ENCODE measurements around the gene ANKZF1. TPM values are rescaled to one million over a fixed set of nuclear protein-coding genes. Genes with fewer than 3 reads are reported as not detected.

The ANKZF1 gene
- total and polyA plus RNA-seq, 2 donors (not counting 1 experiment from before 2014, with no cell fraction given) = 152 to 181 TPM

- intact Hi-C loops (cut with micrococcal nuclease) = loop anchor here (1.0 to 2.0 kb wide), 6 partner anchors 10 to 76 kb away; partner anchors contain the start of genes ANKZF1, ATG9A, DNAJB2 and NHEJ1
- Mint-ChIP-seq H3K4me1 (peaks cover 20% of the 10 kb centered on the region), H3K4me3 (peak within 1 kb of the TSS; percentile 87), H3K27ac (peak within 1 kb of the TSS; percentile 86), H3K27me3 (no peaks in the 10 kb centered on the region), H3K9me3 (ENCODE audit: insufficient read depth) (no peaks in the 10 kb centered on the region)
- peak; percentile 95 for ATAC-seq (ENCODE audit: low read depth)
- H3K4me1 ChIP-seq (ENCODE audit: control insufficient read depth in 2 of 2, insufficient read depth in 2 of 2, low read length in 2 of 2) = peaks cover 17 to 21% of the 10 kb centered on the region in 2 donors
- no peaks in the 10 kb centered on the region for H3K27me3 ChIP-seq (replicated peaks in 1 of 4; ENCODE audit: control extremely low read depth in 1 of 4, control insufficient read depth in 3 of 4, insufficient read depth in 4 of 4, low read length in 3 of 4)
- ChIA-PET CTCF (interaction anchor here (1.0 to 4.3 kb wide), 8 partner anchors 13 to 76 kb away, joined by 3 to 26 read pairs (median 8); partner anchors contain the start of genes CNPPD1, SLC23A3, TUBA4B and ZFAND2B), POLR2A (interaction anchor here (0.7 to 3.0 kb wide), 8 partner anchors 11 to 76 kb away, joined by 3 to 30 read pairs (median 8); partner anchors contain the start of genes ANKZF1, ATG9A, CNPPD1 and DNAJB2)
- 19% methylated on average over 71 of the region's 71 CpGs for WGBS (ENCODE audit: insufficient coverage)
- H4K20me1 ChIP-seq (ENCODE audit: control insufficient read depth, insufficient read depth, low read length, poor library complexity, severe bottlenecking) = peaks cover 38% of the 10 kb centered on the region
- peak within 1 kb of the TSS; percentile 91 for H3K4me2 ChIP-seq (replicated peaks; ENCODE audit: low read depth, low read length, poor library complexity, severe bottlenecking)
- peak within 1 kb of the TSS; percentile 51 to 74 (median 66) for H3K4me3 ChIP-seq (ENCODE audit: control extremely low read depth in 1 of 5, extremely low read depth in 1 of 5, insufficient read depth in 1 of 5, low read depth in 2 of 5, low read length in 4 of 5)
- H2AFZ ChIP-seq (ENCODE audit: insufficient read depth, low read depth, low read length, poor library complexity, severe bottlenecking) = peak within 1 kb of the TSS; percentile 68
- peak; percentile 92 for DNase-seq
- H3K27ac ChIP-seq (ENCODE audit: low read length in 2 of 2) = peak within 1 kb of the TSS; percentile 0 to 55
- peaks cover 5 to 40% of the 10 kb centered on the region in 2 experiments for H3K36me3 ChIP-seq (replicated peaks in 1 of 2; ENCODE audit: control extremely low read depth in 1 of 2, control insufficient read depth in 1 of 2, extremely low read depth in 1 of 2, insufficient read depth in 2 of 2, low read length in 1 of 2)
- TF ChIP-seq CTCF (IDR thresholded peaks at IDR 0.05) = no peak
- TF ChIP-seq EZH2 (IDR thresholded peaks at IDR 0.05; ENCODE audit: borderline replicate concordance, insufficient read depth, low read depth, low read length, poor library complexity, severe bottlenecking) = no peak
- peak within 1 kb of the TSS; percentile 68 for H3K9ac ChIP-seq (ENCODE audit: low read length)
- no peaks in the 10 kb centered on the region for H3K9me3 ChIP-seq (ENCODE audit: control extremely low read depth in 1 of 3, control insufficient read depth in 2 of 3, insufficient read depth in 1 of 3, low read length in 2 of 3)
- H3K79me2 ChIP-seq (ENCODE audit: control insufficient read depth, insufficient read depth, low read length) = no peaks in the 10 kb centered on the region
Measured at GRCh38 chr2:219218732-219219701, 10.6 kb upstream of the ANKZF1 start, which contains the start of gene ABCB6. ABCB6 (minus strand) TSS chr2:219218958; CDS start chr2:219218673, 285 bp downstream.

Measured in B cell (primary cell).